IgD-negative memory B cell (primary cell): ENCODE results near the gene CHKB. TPM values are rescaled to one million over a fixed set of nuclear protein-coding genes. Genes with fewer than 3 reads are reported as not detected.
"Not testable (repeated sequence)": the region's sequence is repeated elsewhere in the genome, so short reads cannot be mapped to it uniquely, and the experiment has no call there.

ENCODE experiments used
- H3K27ac Mint-ChIP-seq, 3 donors: one replicate each; pipeline ENCODE4 v1.8.0; 2020 to 2022; ENCODE audit warnings: mild to moderate bottlenecking in 3 of 3, mixed read lengths in 3 of 3, moderate library complexity in 1 of 3
- H3K27me3 Mint-ChIP-seq: one replicate; pipeline ENCODE4 v1.8.0; 2021; ENCODE audit warnings: mixed read lengths
- H3K36me3 Mint-ChIP-seq: one replicate; pipeline ENCODE4 v1.8.0; 2020; ENCODE audit warnings: mild to moderate bottlenecking, mixed read lengths
- H3K4me1 Mint-ChIP-seq, 3 donors: one replicate each; pipeline ENCODE4 v1.8.0; 2020 to 2022; ENCODE audit warnings: mixed read lengths in 3 of 3, mild to moderate bottlenecking in 1 of 3
- H3K4me3 Mint-ChIP-seq, 4 donors: one replicate each; pipeline ENCODE4 v1.8.0; 2020 to 2022; ENCODE audit warnings: mild to moderate bottlenecking in 4 of 4, mixed read lengths in 4 of 4, moderate library complexity in 3 of 4
- H3K9me3 Mint-ChIP-seq, 3 donors: one replicate each; pipeline ENCODE4 v1.8.0; 2020 to 2021; ENCODE audit warnings: mixed read lengths in 3 of 3, mild to moderate bottlenecking in 1 of 3
- polyA plus RNA-seq: library from polyadenylated mRNA; unstranded; fragments of 300-500 nt; fragmentation: Illumina TruSeq; gene quantifications from one replicate; pipeline ENCODE4 v1.2.3, GENCODE V29; 2021

Gene CHKB
- polyA plus RNA-seq, 1 donor from 2014 or later = 38.6 TPM

- Mint-ChIP-seq H3K36me3 (no peaks in the 10 kb centered on the region), H3K4me3 (peak overlapping the region in 1 of 4 donors; percentile 62), H3K27ac (peak overlapping the region in 1 of 3 donors; percentile 88), H3K4me1 (peaks cover 8 to 25% (median 19%) of the 10 kb centered on the region in 3 donors), H3K27me3 (no peaks in the 10 kb centered on the region), H3K9me3 (no peaks in the 10 kb centered on the region)
These were observed 36.1 kb downstream of the CHKB start for GRCh38 chr22:50546326-50547262.

GRCh38 chr22:50545522-50546325, 36.9 kb downstream of the CHKB start, which contains the start of gene KLHDC7B:
Gene KLHDC7B (plus strand): TSS chr22:50545899. CDS start chr22:50546244, 345 bp downstream.
- H3K4me1 Mint-ChIP-seq = peaks cover 12 to 32% (median 27%) of the 10 kb centered on the region in 3 donors

GRCh38 chr22:50544746-50545253, 37.8 kb downstream of the CHKB start:
- Mint-ChIP-seq H3K4me3 (peak overlapping the region in 2 of 4 donors; percentile 5 to 62), H3K9me3 (no peaks in the 10 kb centered on the region), H3K27ac (peak overlapping the region; percentile 88 to 93 (median 89)), H3K36me3 (no peaks in the 10 kb centered on the region), H3K4me1 (peaks cover 17 to 30% (median 28%) of the 10 kb centered on the region in 3 donors), H3K27me3 (no peaks in the 10 kb centered on the region)

More at GRCh38 chr22:50545522-50546325, 36.9 kb downstream of the CHKB start, which contains the start of gene KLHDC7B:
- Mint-ChIP-seq H3K36me3 (no peaks in the 10 kb centered on the region), H3K27ac (peak within 1 kb of the TSS; percentile 88 to 93 (median 89)), H3K27me3 (no peaks in the 10 kb centered on the region), H3K9me3 (no peaks in the 10 kb centered on the region), H3K4me3 (peak within 1 kb of the TSS in 2 of 4 donors; percentile 5 to 62)

GRCh38 chr22:50544078-50544745, 38.4 kb downstream of the CHKB start:
- peak overlapping the region in 2 of 3 donors; percentile 89 to 93 for H3K27ac Mint-ChIP-seq

GRCh38 chr22:50542416-50542927, 40.2 kb downstream of the CHKB start:
- Mint-ChIP-seq H3K9me3 (no peaks in the 10 kb centered on the region), H3K4me3 (peak overlapping the region; percentile 70 to 81 (median 78)), H3K36me3 (no peaks in the 10 kb centered on the region), H3K27me3 (no peaks in the 10 kb centered on the region), H3K4me1 (peaks cover 28 to 43% (median 41%) of the 10 kb centered on the region in 3 donors), H3K27ac (peak overlapping the region; percentile 91 to 100 (median 96))

More at GRCh38 chr22:50544078-50544745, 38.4 kb downstream of the CHKB start:
- peak overlapping the region; percentile 55 to 80 (median 66) for H3K4me3 Mint-ChIP-seq
- peaks cover 23 to 36% (median 34%) of the 10 kb centered on the region in 3 donors for H3K4me1 Mint-ChIP-seq
- no peaks in the 10 kb centered on the region for H3K36me3 Mint-ChIP-seq
- H3K9me3 Mint-ChIP-seq = no peaks in the 10 kb centered on the region
- H3K27me3 Mint-ChIP-seq = no peaks in the 10 kb centered on the region

- Mint-ChIP-seq H3K4me1 (peaks cover 28 to 43% (median 40%) of the 10 kb centered on the region in 3 donors), H3K4me3 (peak overlapping the region; percentile 60 to 90 (median 76)), H3K27ac (peak overlapping the region; percentile 91 to 100 (median 96))
- H3K36me3 Mint-ChIP-seq, H3K9me3 Mint-ChIP-seq, H3K27me3 Mint-ChIP-seq: not testable (repeated sequence)
These were observed 41.0 kb downstream of the CHKB start for GRCh38 chr22:50541667-50542026.

GRCh38 chr22:50540381-50540780, 42.3 kb downstream of the CHKB start:
- peak overlapping the region; percentile 91 to 100 (median 100) for H3K27ac Mint-ChIP-seq
- H3K4me3 Mint-ChIP-seq = peak overlapping the region; percentile 16 to 90 (median 72)
- no peaks in the 10 kb centered on the region for H3K9me3 Mint-ChIP-seq
- no peaks in the 10 kb centered on the region for H3K36me3 Mint-ChIP-seq
- peaks cover 28 to 43% (median 38%) of the 10 kb centered on the region in 3 donors for H3K4me1 Mint-ChIP-seq
- H3K27me3 Mint-ChIP-seq = no peaks in the 10 kb centered on the region

GRCh38 chr22:50537765-50538164, 44.9 kb downstream of the CHKB start:
- Mint-ChIP-seq H3K27me3 (no peaks in the 10 kb centered on the region), H3K27ac (peak overlapping the region; percentile 87 to 100 (median 93)), H3K4me1 (peaks cover 44 to 59% (median 57%) of the 10 kb centered on the region in 3 donors), H3K9me3 (no peaks in the 10 kb centered on the region), H3K4me3 (peak overlapping the region in 1 of 4 donors; percentile 33), H3K36me3 (no peaks in the 10 kb centered on the region)

- no peaks in the 10 kb centered on the region for H3K27me3 Mint-ChIP-seq
- H3K4me1 Mint-ChIP-seq = peaks cover 40 to 50% (median 47%) of the 10 kb centered on the region in 3 donors
- peak overlapping the region in 2 of 3 donors; percentile 59 to 87 for H3K27ac Mint-ChIP-seq
- H3K9me3 Mint-ChIP-seq = no peaks in the 10 kb centered on the region
- H3K36me3 Mint-ChIP-seq = no peaks in the 10 kb centered on the region
- H3K4me3 Mint-ChIP-seq = peak overlapping the region in 2 of 4 donors; percentile 57 to 95
These were observed 46.4 kb downstream of the CHKB start for GRCh38 chr22:50536226-50536625.

GRCh38 chr22:50535113-50535512, 47.5 kb downstream of the CHKB start:
- peaks cover 36 to 40% (median 38%) of the 10 kb centered on the region in 3 donors for H3K4me1 Mint-ChIP-seq
- no peaks in the 10 kb centered on the region for H3K9me3 Mint-ChIP-seq
- peak overlapping the region; percentile 95 to 99 (median 98) for H3K27ac Mint-ChIP-seq
- peak overlapping the region; percentile 77 to 97 (median 90) for H3K4me3 Mint-ChIP-seq
- H3K36me3 Mint-ChIP-seq = no peaks in the 10 kb centered on the region
- no peaks in the 10 kb centered on the region for H3K27me3 Mint-ChIP-seq

GRCh38 chr22:50533856-50534711, 48.6 kb downstream of the CHKB start:
- Mint-ChIP-seq H3K4me3 (peak overlapping the region; percentile 77 to 97 (median 90)), H3K4me1 (peaks cover 29 to 33% (median 31%) of the 10 kb centered on the region in 3 donors), H3K27ac (peak overlapping the region; percentile 95 to 99 (median 98))
- not testable (repeated sequence) for H3K9me3 Mint-ChIP-seq, H3K27me3 Mint-ChIP-seq, H3K36me3 Mint-ChIP-seq

GRCh38 chr22:50532824-50533796, 49.5 kb downstream of the CHKB start:
- H3K27ac Mint-ChIP-seq = peak overlapping the region; percentile 95 to 99 (median 98)
- H3K4me1 Mint-ChIP-seq = peaks cover 31 to 34% (median 32%) of the 10 kb centered on the region in 3 donors
- H3K27me3 Mint-ChIP-seq = no peaks in the 10 kb centered on the region
- H3K4me3 Mint-ChIP-seq = peak overlapping the region; percentile 86 to 97 (median 92)
- H3K36me3 Mint-ChIP-seq = no peaks in the 10 kb centered on the region
- no peaks in the 10 kb centered on the region for H3K9me3 Mint-ChIP-seq
